Esophagus muscularis mucosa (tissue), 4 donors: Measurements from ENCODE around the gene DPM1.

Source experiments
- CTCF ChIP-seq, 3 experiments: fragments of 200-600 bp in 2 of 3; fragments of 450-650 bp in 1 of 3; sonication (generic) in 2 of 3; IDR thresholded peaks; one replicate each; pipeline ENCODE4 v1.5.1; 2017 to 2019; ENCODE audit warnings: antibody characterized with exemption in 3 of 3, mild to moderate bottlenecking in 2 of 3, moderate library complexity in 1 of 3
- EP300 ChIP-seq: sonication (generic); formaldehyde crosslinking; IDR thresholded peaks from one replicate; pipeline ENCODE4 v1.6.1; 2017; ENCODE audit warnings: antibody characterized with exemption
- POLR2A ChIP-seq: fragments of 450-650 bp; IDR thresholded peaks from one replicate; pipeline ENCODE4 v1.6.1; 2017; ENCODE audit warnings: antibody characterized with exemption, moderate library complexity, mild to moderate bottlenecking, low read depth
- POLR2AphosphoS5 ChIP-seq, 2 donors: sonication (generic); formaldehyde crosslinking; IDR thresholded peaks; one replicate each; pipeline ENCODE4 v1.6.1; 2017; ENCODE audit warnings: antibody characterized with exemption in 2 of 2

GRCh38 chr20:50924261-50924920, 33.9 kb downstream of the DPM1 start:
- no peak for TF ChIP-seq CTCF (IDR thresholded peaks at IDR 0.05)
- no peak for TF ChIP-seq EP300
- no peak for TF ChIP-seq POLR2A
- TF ChIP-seq POLR2AphosphoS5 (IDR thresholded peaks at IDR 0.05), result no peak
